ENCODE results near the gene ASAP3. TPM values are rescaled to one million over a fixed set of nuclear protein-coding genes. Genes with fewer than 3 reads are reported as not detected.

Gene ASAP3
- total and polyA plus RNA-seq, 2 donors (not counting 3 experiments of a cell fraction or from before 2014, with no cell fraction given): 12.5 to 14.2 TPM

DNA sequence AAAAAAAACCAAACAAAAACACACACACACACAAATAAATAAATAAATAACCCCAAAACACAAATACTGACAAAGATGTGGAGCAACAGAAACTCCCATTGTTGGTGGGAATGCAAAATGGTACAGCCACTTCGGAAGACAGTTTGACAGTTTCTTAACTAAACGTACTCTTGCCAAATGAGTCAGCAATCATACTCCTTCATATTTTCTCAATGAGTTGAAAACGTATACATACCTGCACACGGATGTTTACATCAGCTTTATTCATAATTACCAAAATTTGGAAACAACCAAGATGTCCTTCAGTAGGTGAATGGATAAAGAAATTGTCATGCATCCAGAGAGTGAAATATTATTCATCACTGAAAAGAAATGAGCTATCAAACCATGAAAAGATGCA is 23.5 kb downstream of the ASAP3 start:
- Histone ChIP-seq H3K4me3 (replicated peaks in 1 of 3; ENCODE audit: insufficient read depth in 1 of 3, low read depth in 1 of 3, low read length in 3 of 3) (no peak overlapping the region), H3K9ac (replicated peaks; ENCODE audit: extremely low read depth, insufficient read depth, low read length) (no peak overlapping the region), H3K79me2 (ENCODE audit: control insufficient read depth, insufficient read depth, low read length) (no peaks in the 10 kb centered on the region), H2AFZ (ENCODE audit: low read depth, low read length) (no peak overlapping the region), H3K9me3 (replicated peaks; ENCODE audit: control insufficient read depth, insufficient read depth, low read length) (no peaks in the 10 kb centered on the region), H3K27ac (ENCODE audit: insufficient read depth, low read depth, low read length) (no peak overlapping the region), H3K4me2 (ENCODE audit: insufficient read depth, low read length) (no peak overlapping the region), H3K9me1 (replicated peaks; ENCODE audit: control insufficient read depth, extremely low read depth, insufficient read depth, low read length) (no peaks in the 10 kb centered on the region), H3K4me1 (ENCODE audit: control insufficient read depth, extremely low read depth, insufficient read depth, low read length) (no peaks in the 10 kb centered on the region), H4K20me1 (replicated peaks; ENCODE audit: control insufficient read depth, extremely low read depth, insufficient read depth, low read length) (no peaks in the 10 kb centered on the region), H3K36me3 (ENCODE audit: control insufficient read depth in 2 of 2, extremely low read depth in 1 of 2, insufficient read depth in 2 of 2, low read length in 2 of 2) (no peaks in the 10 kb centered on the region), H3K27me3 (ENCODE audit: control insufficient read depth in 2 of 2, insufficient read depth in 2 of 2, low read length in 2 of 2) (peaks cover 0 to 3% of the 10 kb centered on the region in 2 experiments)
- TF ChIP-seq GATA2 (IDR thresholded peaks at IDR 0.05; ENCODE audit: insufficient read depth, insufficient read length, low read depth, low read length) (no peak), MAX (IDR thresholded peaks at IDR 0.05; ENCODE audit: insufficient read depth, insufficient read length) (no peak), FOS (IDR thresholded peaks at IDR 0.05; ENCODE audit: borderline replicate concordance, insufficient read depth, low read length) (no peak), POLR2AphosphoS5 (IDR thresholded peaks at IDR 0.05; ENCODE audit: insufficient read depth, low read depth, low read length) (no peak), EZH2 (IDR thresholded peaks at IDR 0.05; ENCODE audit: borderline replicate concordance, low read depth, low read length, severe bottlenecking) (no peak), JUN (IDR thresholded peaks at IDR 0.05; ENCODE audit: borderline replicate concordance, insufficient read depth, insufficient read length, low read depth) (no peak), POLR2A (IDR thresholded peaks at IDR 0.05; ENCODE audit: low read depth, low read length) (no peak), MYC (IDR thresholded peaks at IDR 0.05; ENCODE audit: low read depth, low read length) (no peak)
- TF ChIP-seq, protein P1, sequence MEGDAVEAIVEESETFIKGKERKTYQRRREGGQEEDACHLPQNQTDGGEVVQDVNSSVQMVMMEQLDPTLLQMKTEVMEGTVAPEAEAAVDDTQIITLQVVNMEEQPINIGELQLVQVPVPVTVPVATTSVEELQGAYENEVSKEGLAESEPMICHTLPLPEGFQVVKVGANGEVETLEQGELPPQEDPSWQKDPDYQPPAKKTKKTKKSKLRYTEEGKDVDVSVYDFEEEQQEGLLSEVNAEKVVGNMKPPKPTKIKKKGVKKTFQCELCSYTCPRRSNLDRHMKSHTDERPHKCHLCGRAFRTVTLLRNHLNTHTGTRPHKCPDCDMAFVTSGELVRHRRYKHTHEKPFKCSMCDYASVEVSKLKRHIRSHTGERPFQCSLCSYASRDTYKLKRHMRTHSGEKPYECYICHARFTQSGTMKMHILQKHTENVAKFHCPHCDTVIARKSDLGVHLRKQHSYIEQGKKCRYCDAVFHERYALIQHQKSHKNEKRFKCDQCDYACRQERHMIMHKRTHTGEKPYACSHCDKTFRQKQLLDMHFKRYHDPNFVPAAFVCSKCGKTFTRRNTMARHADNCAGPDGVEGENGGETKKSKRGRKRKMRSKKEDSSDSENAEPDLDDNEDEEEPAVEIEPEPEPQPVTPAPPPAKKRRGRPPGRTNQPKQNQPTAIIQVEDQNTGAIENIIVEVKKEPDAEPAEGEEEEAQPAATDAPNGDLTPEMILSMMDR (IDR thresholded peaks at IDR 0.05; ENCODE audit: extremely low read depth in 1 of 2, insufficient read depth in 1 of 2, low read depth in 1 of 2, low read length in 2 of 2): no peak
- DNase-seq (ENCODE audit: low read depth, low spot score): no peak
- CTCF ChIA-PET: interaction anchor here (0.6 to 2.7 kb wide), 2 partner anchors 12 to 37 kb away, joined by 3 to 11 read pairs; no protein-coding TSS in a partner anchor
- intact Hi-C loops (cut with micrococcal nuclease): no loop called here
- POLR2A ChIA-PET: no interaction called here
- dilution Hi-C loops (cut with MboI; ENCODE audit: extremely low pct_ligation_motif_present, low sequenced_read_pairs): no loop called here
- no TSS peak for BruUV-seq (replicated peaks)
- peak; percentile 47 for FAIRE-seq

All from endothelial cell of umbilical vein (primary cell).